DND-41 (cell line): Measurements from ENCODE around the gene QPCT.

Source experiments
- ATAC-seq: fragments of 200-7000 bp; cut with Tn5 transposase; 3 replicates; pipeline ENCODE4 v1.9.1; 2021; ENCODE audit warnings: low read depth; ENCODE audit not compliant: insufficient read depth
- DNase-seq: peaks from one replicate; pipeline ENCODE4 v3.0.0-alpha.2; 2020
- H2AFZ ChIP-seq: 2 replicates; pipeline ENCODE4 v1.6.0; 2012; ENCODE audit warnings: low read depth, low read length
- H3K27ac ChIP-seq: 2 replicates; pipeline ENCODE4 v1.5.1; 2012; ENCODE audit warnings: low read length, inconsistent platforms
- H3K27me3 ChIP-seq: fragments of 200-600 bp; sonication (generic); 2 replicates; pipeline ENCODE4 v1.6.0; 2012; ENCODE audit warnings: low read length, mild to moderate bottlenecking, inconsistent platforms; ENCODE audit not compliant: insufficient read depth, poor library complexity
- H3K36me3 ChIP-seq: 2 replicates; pipeline ENCODE4 v1.5.1; 2012; ENCODE audit warnings: low read length, inconsistent platforms; ENCODE audit not compliant: insufficient read depth
- H3K4me1 ChIP-seq: 2 replicates; pipeline ENCODE4 v1.5.1; 2012; ENCODE audit warnings: mild to moderate bottlenecking, low read length; ENCODE audit not compliant: insufficient read depth
- H3K4me2 ChIP-seq: 2 replicates; pipeline ENCODE4 v1.6.0; 2012; ENCODE audit warnings: mild to moderate bottlenecking, moderate library complexity, low read length, inconsistent platforms; ENCODE audit not compliant: insufficient read depth
- H3K4me3 ChIP-seq, 2 experiments: fragments of 200-600 bp in 1 of 2; shearing (Covaris generic) in 1 of 2; 2 replicates each; pipeline ENCODE4 v1.5.1; 2012 to 2016; ENCODE audit warnings: inconsistent platforms in 2 of 2, low read length in 2 of 2, mild to moderate bottlenecking in 2 of 2, low read depth in 1 of 2, moderate library complexity in 1 of 2
- H3K79me2 ChIP-seq: 2 replicates; pipeline ENCODE4 v1.6.0; 2012; ENCODE audit warnings: low read length, inconsistent platforms; ENCODE audit not compliant: insufficient read depth
- H3K9ac ChIP-seq: 2 replicates; pipeline ENCODE4 v1.6.0; 2012; ENCODE audit warnings: low read depth, mild to moderate bottlenecking, inconsistent platforms, low read length, moderate library complexity
- H3K9me3 ChIP-seq: 2 replicates; pipeline ENCODE4 v1.5.1; 2012; ENCODE audit warnings: low read length, moderate library complexity, mild to moderate bottlenecking, inconsistent platforms; ENCODE audit not compliant: insufficient read depth, severe bottlenecking
- H4K20me1 ChIP-seq: 2 replicates; pipeline ENCODE4 v1.6.0; 2012; ENCODE audit warnings: low read length; ENCODE audit not compliant: insufficient read depth
- EZH2 ChIP-seq: IDR thresholded peaks from 3 replicates; pipeline ENCODE4 v1.6.1; 2012; ENCODE audit warnings: borderline replicate concordance, low read depth, mild to moderate bottlenecking, moderate library complexity, low read length, inconsistent platforms; ENCODE audit not compliant: severe bottlenecking
- TF ChIP-seq, protein P1 (sequence below): IDR thresholded peaks from 2 replicates; pipeline ENCODE4 v1.5.1; 2012; ENCODE audit warnings: borderline replicate concordance, low read length, moderate library complexity, mild to moderate bottlenecking; ENCODE audit not compliant: poor library complexity, severe bottlenecking; ENCODE audit errors: extremely low read depth

Gene QPCT

DNA sequence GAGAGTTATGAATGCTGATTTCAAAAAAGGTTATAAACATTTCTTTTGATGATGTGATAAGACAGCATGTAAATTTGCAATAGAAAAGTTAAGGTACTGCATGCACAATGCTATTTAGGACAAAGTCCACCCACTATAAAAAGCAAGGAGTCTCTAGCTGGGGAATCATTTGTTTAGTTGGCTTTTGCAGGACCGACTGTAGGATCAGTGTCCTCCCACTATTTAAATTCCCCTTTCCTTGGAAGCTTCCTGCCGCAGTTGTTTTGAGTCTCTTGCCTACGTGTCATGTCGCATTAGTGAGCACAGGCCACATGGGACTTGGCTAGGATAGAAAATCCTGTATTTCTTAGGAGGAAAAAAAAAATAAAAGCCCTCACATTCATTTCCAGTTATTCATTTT lies 13.1 kb downstream of the QPCT start:
- Histone ChIP-seq H3K4me2 (no peak overlapping the region), H3K27ac (no peak overlapping the region), H3K9ac (no peak overlapping the region), H3K4me1 (no peaks in the 10 kb centered on the region), H3K27me3 (peaks cover 19% of the 10 kb centered on the region), H2AFZ (no peak overlapping the region), H3K36me3 (no peaks in the 10 kb centered on the region), H4K20me1 (no peaks in the 10 kb centered on the region), H3K9me3 (no peaks in the 10 kb centered on the region), H3K79me2 (no peaks in the 10 kb centered on the region), H3K4me3 (no peak overlapping the region)
- DNase-seq (no peak), ATAC-seq (no peak)
- no peak for TF ChIP-seq EZH2
- TF ChIP-seq, protein P1, sequence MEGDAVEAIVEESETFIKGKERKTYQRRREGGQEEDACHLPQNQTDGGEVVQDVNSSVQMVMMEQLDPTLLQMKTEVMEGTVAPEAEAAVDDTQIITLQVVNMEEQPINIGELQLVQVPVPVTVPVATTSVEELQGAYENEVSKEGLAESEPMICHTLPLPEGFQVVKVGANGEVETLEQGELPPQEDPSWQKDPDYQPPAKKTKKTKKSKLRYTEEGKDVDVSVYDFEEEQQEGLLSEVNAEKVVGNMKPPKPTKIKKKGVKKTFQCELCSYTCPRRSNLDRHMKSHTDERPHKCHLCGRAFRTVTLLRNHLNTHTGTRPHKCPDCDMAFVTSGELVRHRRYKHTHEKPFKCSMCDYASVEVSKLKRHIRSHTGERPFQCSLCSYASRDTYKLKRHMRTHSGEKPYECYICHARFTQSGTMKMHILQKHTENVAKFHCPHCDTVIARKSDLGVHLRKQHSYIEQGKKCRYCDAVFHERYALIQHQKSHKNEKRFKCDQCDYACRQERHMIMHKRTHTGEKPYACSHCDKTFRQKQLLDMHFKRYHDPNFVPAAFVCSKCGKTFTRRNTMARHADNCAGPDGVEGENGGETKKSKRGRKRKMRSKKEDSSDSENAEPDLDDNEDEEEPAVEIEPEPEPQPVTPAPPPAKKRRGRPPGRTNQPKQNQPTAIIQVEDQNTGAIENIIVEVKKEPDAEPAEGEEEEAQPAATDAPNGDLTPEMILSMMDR, result no peak

DNA sequence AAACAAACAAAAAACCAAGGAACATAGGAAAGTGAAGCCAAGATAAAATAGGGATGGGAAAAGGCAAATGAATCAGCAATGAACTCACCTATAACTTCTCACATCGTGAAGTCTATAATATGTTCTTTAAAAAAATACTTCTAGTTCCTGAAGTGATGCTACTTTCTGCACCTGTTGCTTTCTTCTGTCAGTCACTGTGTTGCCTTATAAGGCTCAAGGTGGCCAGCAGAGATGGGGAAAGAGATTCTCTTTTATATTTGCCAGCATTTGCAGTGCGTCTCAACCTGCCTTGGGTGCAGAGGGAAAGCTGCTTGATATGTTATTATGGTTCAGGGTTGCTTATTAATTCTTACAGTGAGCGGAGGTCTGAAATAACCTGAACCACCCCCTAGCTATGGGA lies 14.0 kb downstream of the QPCT start:
- H3K9me3 ChIP-seq, result no peaks in the 10 kb centered on the region

DNA sequence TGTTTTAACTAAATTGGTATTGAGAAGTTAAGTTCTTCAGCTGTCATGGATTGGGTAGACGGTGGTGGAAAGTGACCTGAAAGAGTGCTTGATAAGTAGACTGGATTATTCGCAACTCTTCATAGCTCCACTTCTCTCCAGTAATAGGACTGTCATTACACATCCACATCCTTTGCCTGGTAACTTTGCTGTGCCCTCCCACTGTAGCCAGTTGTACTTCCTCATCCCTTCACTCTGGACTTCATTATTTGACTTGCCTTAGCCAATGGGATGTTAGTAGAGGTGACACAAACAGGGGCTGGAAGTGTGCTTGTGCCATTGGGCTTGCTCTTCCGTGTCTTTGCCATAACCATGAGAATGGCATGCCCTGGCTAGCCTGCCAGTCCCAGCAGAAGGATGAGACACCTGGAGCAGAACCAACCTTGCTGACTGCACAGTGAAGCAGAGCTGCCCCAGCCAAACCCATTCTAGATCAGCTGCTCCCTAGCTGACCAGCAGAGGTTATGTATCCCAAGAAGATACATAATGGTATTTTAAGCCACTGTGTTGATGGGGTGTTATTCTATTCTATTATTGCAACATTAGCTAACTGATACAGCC lies 16.9 kb downstream of the QPCT start:
- Histone ChIP-seq H3K4me1 (no peaks in the 10 kb centered on the region), H3K36me3 (no peaks in the 10 kb centered on the region), H3K9ac (no peak overlapping the region), H3K4me2 (no peak overlapping the region), H2AFZ (no peak overlapping the region), H3K9me3 (no peaks in the 10 kb centered on the region), H3K79me2 (no peaks in the 10 kb centered on the region), H4K20me1 (no peaks in the 10 kb centered on the region), H3K4me3 (no peak overlapping the region), H3K27ac (no peak overlapping the region), H3K27me3 (peaks cover 18% of the 10 kb centered on the region)
- ATAC-seq (no peak), DNase-seq (no peak)
- TF ChIP-seq, protein P1, result no peak
- no peak for TF ChIP-seq EZH2

More for the DNA sequence above, 14.0 kb downstream of the QPCT start:
- no peaks in the 10 kb centered on the region for H3K4me1 ChIP-seq
- H2AFZ ChIP-seq, result no peak overlapping the region
- no peaks in the 10 kb centered on the region for H3K79me2 ChIP-seq
- no peaks in the 10 kb centered on the region for H4K20me1 ChIP-seq
- H3K9ac ChIP-seq, result no peak overlapping the region
- TF ChIP-seq, protein P1, result no peak
- TF ChIP-seq EZH2, result no peak
- no peak overlapping the region for H3K27ac ChIP-seq
- no peak overlapping the region for H3K4me2 ChIP-seq
- DNase-seq (no peak), ATAC-seq (no peak)
- no peak overlapping the region for H3K4me3 ChIP-seq
- peaks cover 19% of the 10 kb centered on the region for H3K27me3 ChIP-seq
- no peaks in the 10 kb centered on the region for H3K36me3 ChIP-seq
